HEK293T (cell line): ENCODE results near the gene LRP5.

ENCODE experiments used
- BHLHE40 ChIP-seq: fragments of 450-650 bp; IDR thresholded peaks from 2 replicates; pipeline ENCODE4 v1.6.1; 2016; ENCODE audit warnings: mild to moderate bottlenecking, moderate library complexity, borderline replicate concordance
- ELF4 ChIP-seq: fragments of 450-650 bp; IDR thresholded peaks from 2 replicates; pipeline ENCODE4 v1.6.1; 2017; ENCODE audit warnings: antibody characterized with exemption
- FOXA1 ChIP-seq: fragments of 450-650 bp; IDR thresholded peaks from 2 replicates; pipeline ENCODE4 v1.6.1; 2016; ENCODE audit warnings: mild to moderate bottlenecking
- FOXK2 ChIP-seq: fragments of 450-650 bp; IDR thresholded peaks from 2 replicates; pipeline ENCODE4 v1.6.1; 2016; ENCODE audit warnings: mild to moderate bottlenecking
- HDGF ChIP-seq: fragments of 450-650 bp; IDR thresholded peaks from 2 replicates; pipeline ENCODE4 v1.6.1; 2017; ENCODE audit warnings: antibody characterized with exemption, borderline replicate concordance
- L3MBTL2 ChIP-seq: fragments of 450-650 bp; conservative IDR thresholded peaks from 2 replicates; pipeline ENCODE4 v1.6.1; 2016; ENCODE audit warnings: mild to moderate bottlenecking
- SP1 ChIP-seq: fragments of 450-650 bp; IDR thresholded peaks from 2 replicates; pipeline ENCODE4 v1.6.1; 2017
- SUZ12 ChIP-seq: fragments of 450-650 bp; IDR thresholded peaks from 2 replicates; pipeline ENCODE4 v1.6.1; 2016; ENCODE audit warnings: mild to moderate bottlenecking
- TARDBP ChIP-seq: fragments of 450-650 bp; IDR thresholded peaks from 2 replicates; pipeline ENCODE4 v1.6.1; 2016
- TF ChIP-seq, protein P1 (sequence below): fragments of 450-650 bp; IDR thresholded peaks from 2 replicates; pipeline ENCODE4 v1.6.1; 2016

DNA sequence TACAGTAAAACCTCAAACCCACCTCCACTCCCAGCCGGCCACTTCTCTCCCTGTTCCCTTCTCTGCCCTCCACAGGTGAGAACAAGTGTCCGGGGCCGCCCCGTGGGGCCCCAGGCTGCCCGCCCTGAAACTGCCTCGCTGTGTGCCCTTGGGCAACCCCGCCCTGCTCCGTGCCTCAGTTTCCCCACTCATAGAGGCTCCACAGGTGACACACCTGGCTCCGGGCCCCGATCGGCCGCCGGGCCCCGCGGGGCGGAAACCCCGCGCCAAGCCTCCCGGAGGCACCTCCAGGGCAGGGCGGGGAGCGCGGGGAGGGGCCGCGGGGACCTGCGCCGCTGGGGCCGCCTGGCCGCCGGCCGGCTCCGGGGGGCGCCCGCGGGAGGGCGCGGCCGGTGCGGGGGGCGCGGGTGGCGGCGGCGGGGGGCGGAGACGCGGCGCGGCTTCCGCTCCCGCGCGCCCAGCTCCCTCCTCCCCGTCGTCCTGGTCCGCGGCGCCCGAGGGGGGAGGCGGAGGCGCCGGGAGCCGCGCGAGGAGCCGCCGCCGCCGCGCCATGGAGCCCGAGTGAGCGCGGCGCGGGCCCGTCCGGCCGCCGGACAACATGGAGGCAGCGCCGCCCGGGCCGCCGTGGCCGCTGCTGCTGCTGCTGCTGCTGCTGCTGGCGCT lies at the start of gene LRP5:
- TF ChIP-seq, protein P1, sequence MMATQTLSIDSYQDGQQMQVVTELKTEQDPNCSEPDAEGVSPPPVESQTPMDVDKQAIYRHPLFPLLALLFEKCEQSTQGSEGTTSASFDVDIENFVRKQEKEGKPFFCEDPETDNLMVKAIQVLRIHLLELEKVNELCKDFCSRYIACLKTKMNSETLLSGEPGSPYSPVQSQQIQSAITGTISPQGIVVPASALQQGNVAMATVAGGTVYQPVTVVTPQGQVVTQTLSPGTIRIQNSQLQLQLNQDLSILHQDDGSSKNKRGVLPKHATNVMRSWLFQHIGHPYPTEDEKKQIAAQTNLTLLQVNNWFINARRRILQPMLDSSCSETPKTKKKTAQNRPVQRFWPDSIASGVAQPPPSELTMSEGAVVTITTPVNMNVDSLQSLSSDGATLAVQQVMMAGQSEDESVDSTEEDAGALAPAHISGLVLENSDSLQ = no peak
- TF ChIP-seq FOXK2 (no peak), HDGF (no peak), L3MBTL2 (no peak), SP1 (no peak), BHLHE40 (no peak), TARDBP (no peak), FOXA1 (no peak), SUZ12 (no peak), ELF4 (no peak)
